ENCODE data around the gene RTP5. TPM values are rescaled to one million over a fixed set of nuclear protein-coding genes. Genes with fewer than 3 reads are reported as not detected.

RTP5 gene
- total RNA-seq, 1 donor from 2014 or later: not detected

DNA sequence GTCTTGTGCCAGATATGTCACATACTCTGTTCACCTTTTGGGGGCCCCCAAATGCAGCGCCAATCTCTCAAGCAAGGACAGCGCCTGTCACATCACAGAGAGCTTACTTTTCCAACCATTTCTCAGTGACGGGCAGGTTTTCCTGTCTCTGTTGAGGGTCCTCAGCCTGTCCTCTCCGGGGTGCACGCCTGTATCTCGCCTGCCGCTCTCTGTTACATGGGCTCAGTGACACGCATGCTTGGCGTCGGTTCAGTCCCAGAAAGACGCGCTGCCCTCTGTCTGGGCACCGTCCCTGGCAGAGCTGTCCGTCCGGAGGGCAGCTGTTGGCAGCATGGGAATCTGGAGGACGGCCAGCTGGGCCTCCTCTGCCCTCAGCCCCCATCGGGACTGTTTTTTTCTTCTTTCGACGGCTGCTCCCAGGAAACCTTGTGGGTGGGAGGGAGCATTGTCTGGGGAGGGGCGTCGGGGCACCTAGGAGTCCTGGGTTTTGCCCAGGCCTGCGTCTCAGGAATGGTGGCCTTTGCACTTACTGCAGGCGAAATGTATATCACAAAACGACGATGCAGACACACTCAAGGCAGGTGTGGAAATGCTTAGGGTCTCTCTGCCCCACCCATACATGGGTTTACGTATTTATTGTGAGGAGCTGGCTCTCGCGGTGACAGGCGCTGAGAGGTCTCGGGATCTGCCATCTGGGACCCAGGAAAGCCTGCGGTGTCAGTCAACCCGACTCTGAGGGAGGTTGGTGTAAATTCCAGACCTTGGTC is 30.9 kb downstream of the RTP5 start:
- H3K27ac Mint-ChIP-seq (ENCODE audit: unreplicated experiment): no peak overlapping the region
- peaks cover 17% of the 10 kb centered on the region for H3K4me1 Mint-ChIP-seq (ENCODE audit: low read depth, unreplicated experiment)

DNA sequence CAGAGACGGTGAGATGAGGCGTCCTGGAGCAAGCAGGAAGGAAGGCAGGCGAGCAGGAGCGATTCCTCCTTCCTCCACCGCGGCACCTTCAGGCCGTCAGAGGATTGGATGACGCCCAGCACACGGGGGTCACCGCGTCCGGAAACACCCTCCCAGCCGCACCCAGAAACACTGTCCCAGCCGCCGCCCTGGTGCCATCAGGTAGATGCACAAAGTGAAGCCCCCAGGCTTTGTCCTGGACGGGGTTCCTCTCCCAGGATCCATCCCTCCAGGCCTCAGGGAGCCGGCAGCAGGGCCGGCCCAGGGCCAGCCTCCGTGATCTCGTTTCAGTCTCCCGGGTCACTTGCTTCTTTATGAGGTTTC is 31.5 kb downstream of the RTP5 start:
- TF ChIP-seq, protein P1, sequence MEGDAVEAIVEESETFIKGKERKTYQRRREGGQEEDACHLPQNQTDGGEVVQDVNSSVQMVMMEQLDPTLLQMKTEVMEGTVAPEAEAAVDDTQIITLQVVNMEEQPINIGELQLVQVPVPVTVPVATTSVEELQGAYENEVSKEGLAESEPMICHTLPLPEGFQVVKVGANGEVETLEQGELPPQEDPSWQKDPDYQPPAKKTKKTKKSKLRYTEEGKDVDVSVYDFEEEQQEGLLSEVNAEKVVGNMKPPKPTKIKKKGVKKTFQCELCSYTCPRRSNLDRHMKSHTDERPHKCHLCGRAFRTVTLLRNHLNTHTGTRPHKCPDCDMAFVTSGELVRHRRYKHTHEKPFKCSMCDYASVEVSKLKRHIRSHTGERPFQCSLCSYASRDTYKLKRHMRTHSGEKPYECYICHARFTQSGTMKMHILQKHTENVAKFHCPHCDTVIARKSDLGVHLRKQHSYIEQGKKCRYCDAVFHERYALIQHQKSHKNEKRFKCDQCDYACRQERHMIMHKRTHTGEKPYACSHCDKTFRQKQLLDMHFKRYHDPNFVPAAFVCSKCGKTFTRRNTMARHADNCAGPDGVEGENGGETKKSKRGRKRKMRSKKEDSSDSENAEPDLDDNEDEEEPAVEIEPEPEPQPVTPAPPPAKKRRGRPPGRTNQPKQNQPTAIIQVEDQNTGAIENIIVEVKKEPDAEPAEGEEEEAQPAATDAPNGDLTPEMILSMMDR (IDR thresholded peaks at IDR 0.05; ENCODE audit: partially characterized antibody, unreplicated experiment): no peak
- Mint-ChIP-seq H3K27me3 (ENCODE audit: unreplicated experiment) (peaks cover 3% of the 10 kb centered on the region), H3K9me3 (ENCODE audit: unreplicated experiment) (peaks cover 2% of the 10 kb centered on the region), H3K4me1 (ENCODE audit: low read depth, unreplicated experiment) (peaks cover 17% of the 10 kb centered on the region), H3K27ac (ENCODE audit: unreplicated experiment) (no peak overlapping the region), H3K4me3 (ENCODE audit: unreplicated experiment) (peak overlapping the region; percentile 88), H3K36me3 (ENCODE audit: unreplicated experiment) (no peaks in the 10 kb centered on the region)
- no peak for DNase-seq

More for the DNA sequence above, 30.9 kb downstream of the RTP5 start:
- Mint-ChIP-seq H3K4me3 (ENCODE audit: unreplicated experiment) (peak overlapping the region; percentile 34), H3K9me3 (ENCODE audit: unreplicated experiment) (peaks cover 2% of the 10 kb centered on the region), H3K36me3 (ENCODE audit: unreplicated experiment) (no peaks in the 10 kb centered on the region), H3K27me3 (ENCODE audit: unreplicated experiment) (peaks cover 4% of the 10 kb centered on the region)
- DNase-seq: no peak
- TF ChIP-seq, protein P1 (IDR thresholded peaks at IDR 0.05; ENCODE audit: partially characterized antibody, unreplicated experiment): no peak

DNA sequence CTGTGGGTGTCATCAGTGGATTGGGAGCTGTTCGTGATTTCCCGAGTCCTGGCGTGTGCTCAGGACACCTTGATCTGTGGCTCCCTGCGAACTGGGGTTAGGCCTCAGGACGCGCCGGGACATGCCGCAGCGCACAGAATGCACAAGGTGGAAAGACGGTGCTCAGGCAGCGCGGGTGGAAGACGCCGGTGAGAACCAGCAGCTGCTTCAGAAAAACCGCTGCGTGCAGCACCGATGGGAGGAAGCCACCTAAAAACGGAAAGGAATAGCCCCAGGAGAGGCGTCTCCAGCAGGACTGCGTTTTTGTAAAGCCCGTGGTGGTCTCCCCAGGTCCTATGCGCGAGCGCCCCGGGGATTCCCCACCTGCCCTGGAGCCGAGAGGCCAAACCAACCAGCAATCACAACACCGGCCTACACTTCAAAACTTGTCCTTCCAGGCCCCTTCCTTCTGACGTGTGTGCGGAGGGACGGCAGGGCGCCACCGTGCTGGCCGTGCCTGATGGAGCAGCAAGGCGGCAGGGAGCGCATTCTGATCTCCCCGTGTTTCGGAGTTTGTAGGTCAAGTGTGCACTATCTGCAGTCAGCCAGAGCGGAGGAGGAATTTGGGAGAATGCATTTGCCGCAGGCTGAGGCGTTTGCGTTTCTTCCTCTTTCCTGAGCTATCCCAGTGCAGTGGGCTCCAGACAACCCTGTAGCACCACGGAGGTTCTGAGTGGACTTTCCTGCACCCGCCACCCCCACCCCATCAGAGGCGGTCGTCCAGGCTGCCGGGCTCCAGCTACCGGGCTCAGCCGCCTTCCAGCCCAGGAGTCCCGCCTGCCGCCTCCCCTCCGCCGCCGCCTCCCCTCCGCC is 32.2 kb downstream of the RTP5 start:
- peaks cover 17% of the 10 kb centered on the region for H3K4me1 Mint-ChIP-seq (ENCODE audit: low read depth, unreplicated experiment)
- H3K27me3 Mint-ChIP-seq (ENCODE audit: unreplicated experiment): peaks cover 3% of the 10 kb centered on the region
- TF ChIP-seq, protein P1 (IDR thresholded peaks at IDR 0.05; ENCODE audit: partially characterized antibody, unreplicated experiment): no peak
- peaks cover 2% of the 10 kb centered on the region for H3K9me3 Mint-ChIP-seq (ENCODE audit: unreplicated experiment)
- peak overlapping the region; percentile 88 for H3K4me3 Mint-ChIP-seq (ENCODE audit: unreplicated experiment)
- no peak overlapping the region for H3K27ac Mint-ChIP-seq (ENCODE audit: unreplicated experiment)
- no peaks in the 10 kb centered on the region for H3K36me3 Mint-ChIP-seq (ENCODE audit: unreplicated experiment)
- DNase-seq: no peak

DNA sequence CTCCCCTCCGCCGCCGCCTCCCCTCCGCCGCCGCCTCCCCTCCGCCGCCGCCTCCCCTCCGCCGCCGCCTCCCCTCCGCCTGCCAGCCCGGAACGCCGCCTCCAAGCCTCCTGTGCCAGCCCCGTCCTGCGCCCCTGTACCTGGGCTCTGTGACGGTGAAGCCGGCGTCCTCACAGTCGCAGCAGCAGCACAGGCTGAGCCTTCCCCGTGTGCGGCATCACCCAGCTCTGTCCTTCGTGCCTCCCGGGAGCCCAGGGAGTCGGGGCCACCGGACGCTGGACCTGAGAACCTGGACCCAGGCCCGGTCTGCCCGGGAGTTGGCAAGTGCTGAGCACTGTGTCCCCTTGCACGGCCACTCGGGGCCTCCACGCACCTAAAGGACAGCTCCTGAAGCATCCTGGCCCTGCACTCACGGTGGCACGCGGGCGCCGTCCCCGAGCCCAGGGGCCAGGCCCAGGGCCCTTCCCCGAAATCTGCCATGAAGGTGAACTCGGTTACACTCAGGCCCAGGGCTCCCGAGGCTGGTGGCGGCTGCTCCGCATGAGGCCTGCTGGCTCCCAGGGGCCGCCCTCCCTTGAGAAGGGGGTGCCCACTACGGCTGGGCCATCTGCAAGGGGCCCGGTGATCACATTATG is 32.9 kb downstream of the RTP5 start:
- no peak overlapping the region for H3K4me3 Mint-ChIP-seq (ENCODE audit: unreplicated experiment)
- peaks cover 2% of the 10 kb centered on the region for H3K9me3 Mint-ChIP-seq (ENCODE audit: unreplicated experiment)
- H3K4me1 Mint-ChIP-seq (ENCODE audit: low read depth, unreplicated experiment): peaks cover 17% of the 10 kb centered on the region
- TF ChIP-seq, protein P1 (IDR thresholded peaks at IDR 0.05; ENCODE audit: partially characterized antibody, unreplicated experiment): no peak
- no peak overlapping the region for H3K27ac Mint-ChIP-seq (ENCODE audit: unreplicated experiment)
- H3K36me3 Mint-ChIP-seq (ENCODE audit: unreplicated experiment): no peaks in the 10 kb centered on the region
- H3K27me3 Mint-ChIP-seq (ENCODE audit: unreplicated experiment): peaks cover 1% of the 10 kb centered on the region
- DNase-seq: no peak

Data from glutamatergic neuron (in vitro differentiated cells).